ENCODE measurements around the gene TNPO3. TPM values are rescaled to one million over a fixed set of nuclear protein-coding genes. Genes with fewer than 3 reads are reported as not detected.

TNPO3 gene
- total and polyA plus RNA-seq, 10 of the 15 experiments (the other 5 are each of a cell fraction or from before 2014, with no cell fraction given) = 17.6 to 91.8 (median 65.9) TPM

DNA sequence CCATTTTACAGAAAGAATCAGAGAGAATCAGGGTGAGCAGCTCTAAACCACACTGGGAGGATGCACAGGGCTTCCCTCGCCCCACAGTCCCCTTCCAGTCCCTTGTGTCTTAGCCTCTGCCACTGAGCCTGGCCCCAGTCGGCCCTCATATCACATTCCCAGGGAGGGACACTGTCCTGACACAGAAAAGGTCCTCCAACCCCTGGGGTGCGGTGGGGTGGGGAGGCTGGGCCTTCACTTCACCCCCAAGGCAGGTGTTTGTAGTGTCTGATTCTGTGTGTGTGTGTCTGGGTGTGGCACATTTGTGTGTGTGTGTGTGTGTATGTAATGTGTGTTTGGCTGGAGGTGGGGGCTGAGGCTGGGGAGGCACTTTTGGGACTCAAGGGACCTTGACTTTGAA lies 142.6 kb downstream of the TNPO3 start:
- no TSS peak for BruUV-seq (replicated peaks)
- no peak overlapping the region for H2AFZ ChIP-seq (ENCODE audit: control insufficient read depth, low read depth, low read length)
- no peak overlapping the region for H3K9ac ChIP-seq (ENCODE audit: control insufficient read depth, insufficient read depth, low read length)
- H3K4me1 ChIP-seq (ENCODE audit: control insufficient read depth, insufficient read depth, low read length) = peaks cover 18% of the 10 kb centered on the region
- ChIA-PET CTCF (interaction anchor here (1.1 to 5.3 kb wide), 6 partner anchors 15 to 298 kb away, joined by 3 to 41 read pairs (median 5); no protein-coding TSS in a partner anchor), RAD21 (ENCODE audit: unreplicated experiment) (interaction anchor here (1.1 to 2.4 kb wide), 5 partner anchors 22 to 179 kb away, joined by 3 to 14 read pairs (median 9); no protein-coding TSS in a partner anchor), POLR2A (interaction anchor here (1.6 to 4.4 kb wide), 3 partner anchors 22 to 28 kb away, joined by 5 to 23 read pairs (median 9); partner anchors contain the start of gene IRF5), SMC1A (ENCODE audit: uncharacterized antibody, unreplicated experiment) (interaction anchor here (0.7 to 2.4 kb wide), 6 partner anchors 12 to 209 kb away, joined by 3 to 11 read pairs (median 5); partner anchors contain the start of gene IRF5)
- H4K20me1 ChIP-seq (ENCODE audit: control insufficient read depth, insufficient read depth) = no peaks in the 10 kb centered on the region
- DNase-seq (ENCODE audit: low read depth, low spot score) (no peak), ATAC-seq (no peak), FAIRE-seq (no peak)
- no peaks in the 10 kb centered on the region for H3K79me2 ChIP-seq (ENCODE audit: control insufficient read depth, insufficient read depth, low read length)
- no peaks in the 10 kb centered on the region for H3K36me3 ChIP-seq (ENCODE audit: control insufficient read depth in 2 of 2, insufficient read depth in 2 of 2, low read length in 1 of 2)
- H3K27me3 ChIP-seq (replicated peaks in 1 of 2; ENCODE audit: control insufficient read depth in 2 of 2, insufficient read depth in 2 of 2, low read length in 1 of 2) = no peaks in the 10 kb centered on the region
- H3K4me2 ChIP-seq (ENCODE audit: control insufficient read depth, insufficient read depth) = no peak overlapping the region
- no peak overlapping the region for H3K27ac ChIP-seq (ENCODE audit: control insufficient read depth, insufficient read depth)
- in situ Hi-C loops (cut with MboI) (no loop called here), intact Hi-C loops (cut with micrococcal nuclease; ENCODE audit: unreplicated experiment) (no loop called here)
- no peak overlapping the region for H3K4me3 ChIP-seq
- no peaks in the 10 kb centered on the region for H3K9me3 ChIP-seq (replicated peaks; ENCODE audit: control insufficient read depth, insufficient read depth, low read length)
- WGBS (ENCODE audit: insufficient coverage, insufficient replicate concordance, low lambda C conversion rate, missing lambda C conversion rate) = 56% methylated on average over 3 of the region's 3 CpGs
- TF ChIP-seq SP1 (IDR thresholded peaks at IDR 0.05; ENCODE audit: low read depth, low read length) (no peak), NR2C2 (IDR thresholded peaks at IDR 0.05; ENCODE audit: borderline replicate concordance, control insufficient read depth, insufficient read length, low read depth) (no peak), SIX5 (IDR thresholded peaks at IDR 0.05; ENCODE audit: low read depth, low read length, severe bottlenecking) (no peak), POLR2AphosphoS2 (IDR thresholded peaks at IDR 0.05; ENCODE audit: low read depth, low read length) (no peak), MLLT1 (IDR thresholded peaks at IDR 0.05) (no peak), ELK1 (IDR thresholded peaks at IDR 0.05; ENCODE audit: low read depth, low read length) (no peak), E2F8 (IDR thresholded peaks at IDR 0.05; ENCODE audit: low read depth, partially characterized antibody) (no peak), RUNX3 (IDR thresholded peaks at IDR 0.05; ENCODE audit: low read length) (no peak), CREM (IDR thresholded peaks at IDR 0.05; ENCODE audit: low read depth) (no peak), ZNF207 (IDR thresholded peaks at IDR 0.05; ENCODE audit: borderline replicate concordance) (no peak), PRDM15 (CRISPR knock-in tag; IDR thresholded peaks at IDR 0.05) (no peak), PAX5 (IDR thresholded peaks at IDR 0.05; ENCODE audit: borderline replicate concordance, low read depth, low read length) (no peak), ATF7 (IDR thresholded peaks at IDR 0.05; ENCODE audit: low read depth) (no peak)
- TF ChIP-seq, protein P1, sequence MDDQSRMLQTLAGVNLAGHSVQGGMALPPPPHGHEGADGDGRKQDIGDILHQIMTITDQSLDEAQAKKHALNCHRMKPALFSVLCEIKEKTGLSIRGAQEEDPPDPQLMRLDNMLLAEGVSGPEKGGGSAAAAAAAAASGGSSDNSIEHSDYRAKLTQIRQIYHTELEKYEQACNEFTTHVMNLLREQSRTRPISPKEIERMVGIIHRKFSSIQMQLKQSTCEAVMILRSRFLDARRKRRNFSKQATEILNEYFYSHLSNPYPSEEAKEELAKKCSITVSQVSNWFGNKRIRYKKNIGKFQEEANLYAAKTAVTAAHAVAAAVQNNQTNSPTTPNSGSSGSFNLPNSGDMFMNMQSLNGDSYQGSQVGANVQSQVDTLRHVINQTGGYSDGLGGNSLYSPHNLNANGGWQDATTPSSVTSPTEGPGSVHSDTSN (IDR thresholded peaks at IDR 0.05; ENCODE audit: insufficient replicate concordance, low read depth, low read length) = no peak
